Measurements from ENCODE around the gene CDC25B. TPM values are rescaled to one million over a fixed set of nuclear protein-coding genes. Genes with fewer than 3 reads are reported as not detected.

Gene CDC25B
- total and polyA plus RNA-seq, 4 donors, result 4.4 to 12.9 (median 9.2) TPM

GRCh38 chr20:3804254-3804751, 8.2 kb downstream of the CDC25B start:
- Histone ChIP-seq H3K9me3 (ENCODE audit: control insufficient read depth in 4 of 4, low read length in 3 of 4) (no peaks in the 10 kb centered on the region), H3K27me3 (ENCODE audit: control insufficient read depth in 4 of 4, insufficient read depth in 4 of 4, low read length in 3 of 4) (no peaks in the 10 kb centered on the region), H3K27ac (ENCODE audit: low read depth in 1 of 2, low read length in 2 of 2) (no peak overlapping the region), H3K4me1 (ENCODE audit: control insufficient read depth in 4 of 4, insufficient read depth in 4 of 4, low read length in 3 of 4) (peaks cover 17 to 35% (median 25%) of the 10 kb centered on the region in 4 donors), H3K9ac (ENCODE audit: low read depth in 1 of 2, low read length in 2 of 2) (no peak overlapping the region), H3K4me3 (ENCODE audit: low read depth in 1 of 3, low read length in 3 of 3) (no peak overlapping the region), H3K36me3 (ENCODE audit: control insufficient read depth in 4 of 4, insufficient read depth in 3 of 4, low read depth in 1 of 4, low read length in 3 of 4) (peaks cover 0 to 10% (median 4%) of the 10 kb centered on the region in 4 donors)
- TF ChIP-seq TAF1 (conservative IDR thresholded peaks at IDR 0.05), result no peak
- TF ChIP-seq FOXA2 (IDR thresholded peaks at IDR 0.05), result no peak
- TF ChIP-seq FOXA1 (IDR thresholded peaks at IDR 0.05), result no peak
- TF ChIP-seq YY1 (IDR thresholded peaks at IDR 0.05), result no peak
- no peak for TF ChIP-seq GABPA (IDR thresholded peaks at IDR 0.05 in 1 of 2, conservative IDR thresholded peaks at IDR 0.05 in 1 of 2)
- TF ChIP-seq RAD21 (IDR thresholded peaks at IDR 0.05), result no peak
- no peak for TF ChIP-seq CTCF (IDR thresholded peaks at IDR 0.05; ENCODE audit: low read depth, low read length, missing input control)
- no peak for TF ChIP-seq JUND (IDR thresholded peaks at IDR 0.05)
- no peak for TF ChIP-seq ZBTB33 (IDR thresholded peaks at IDR 0.05)
- TF ChIP-seq, protein P1, sequence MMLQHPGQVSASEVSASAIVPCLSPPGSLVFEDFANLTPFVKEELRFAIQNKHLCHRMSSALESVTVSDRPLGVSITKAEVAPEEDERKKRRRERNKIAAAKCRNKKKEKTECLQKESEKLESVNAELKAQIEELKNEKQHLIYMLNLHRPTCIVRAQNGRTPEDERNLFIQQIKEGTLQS (IDR thresholded peaks at IDR 0.05), result no peak
- TF ChIP-seq SP1 (IDR thresholded peaks at IDR 0.05), result no peak
- TF ChIP-seq EGR1 (IDR thresholded peaks at IDR 0.05; ENCODE audit: low read depth in 2 of 2), result no peak
- TF ChIP-seq, protein P2, sequence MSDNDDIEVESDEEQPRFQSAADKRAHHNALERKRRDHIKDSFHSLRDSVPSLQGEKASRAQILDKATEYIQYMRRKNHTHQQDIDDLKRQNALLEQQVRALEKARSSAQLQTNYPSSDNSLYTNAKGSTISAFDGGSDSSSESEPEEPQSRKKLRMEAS (IDR thresholded peaks at IDR 0.05), result no peak
- no peak for TF ChIP-seq RXRA (IDR thresholded peaks at IDR 0.05)
- no peak for TF ChIP-seq REST (IDR thresholded peaks at IDR 0.05)
- no peak for TF ChIP-seq HNF4A (conservative IDR thresholded peaks at IDR 0.05)
- TF ChIP-seq HNF4G (IDR thresholded peaks at IDR 0.05), result no peak
- TF ChIP-seq NR2F2 (IDR thresholded peaks at IDR 0.05), result no peak
- no peak for DNase-seq (ENCODE audit: low spot score)
- 89% methylated on average over 11 of the region's 11 CpGs for WGBS
